IMR-90 (cell line): Measurements from ENCODE around the gene TNFRSF9. TPM values are rescaled to one million over a fixed set of nuclear protein-coding genes. Genes with fewer than 3 reads are reported as not detected.
"Not testable (repeated sequence)": the region's sequence is repeated elsewhere in the genome, so short reads cannot be mapped to it uniquely, and the experiment has no call there.

Experiments
- ATAC-seq: fragments of 200-7000 bp; cut with Tn5 transposase; 2 replicates; pipeline ENCODE4 v1.9.1; 2020; ENCODE audit warnings: low read depth, mild to moderate bottlenecking, moderate library complexity
- BruUV-seq: library from RNA; stranded (reverse); fragments of 400-500 nt; replicated peaks from 2 replicates; lab custom pipeline; 2021; lab: Mats Ljungman, UMichigan
- CTCF ChIA-PET: fragments of 300-600 bp; formaldehyde crosslinking; extraction: SDS; loops from one replicate; lab custom pipeline; 2021; ENCODE audit warnings: antibody characterized with exemption; lab: Yijun Ruan, JAX
- POLR2A ChIA-PET: fragments of 300-600 bp; sonication (Branson Sonifier 250); formaldehyde crosslinking; loops from one replicate; lab custom pipeline; 2022; ENCODE audit warnings: antibody characterized with exemption; ENCODE audit not compliant: unreplicated experiment; lab: Charles Lee
- DNase-seq: peaks from one replicate; pipeline ENCODE4 v3.0.0; 2013
- H2AFZ ChIP-seq: replicated peaks from 2 replicates; pipeline ENCODE3; 2013; ENCODE audit warnings: low read length, mild to moderate bottlenecking; ENCODE audit not compliant: poor library complexity
- H2AK5ac ChIP-seq: 2 replicates; pipeline ENCODE4 v1.6.1; 2013; ENCODE audit warnings: low read depth, low read length, inconsistent platforms
- H2AK9ac ChIP-seq: replicated peaks from 2 replicates; pipeline ENCODE3; 2013; ENCODE audit warnings: mild to moderate bottlenecking, low read depth, low read length, moderate library complexity; ENCODE audit not compliant: poor library complexity
- H2BK120ac ChIP-seq: 2 replicates; pipeline ENCODE4 v1.6.1; 2013; ENCODE audit warnings: low read depth, low read length, inconsistent platforms
- H2BK15ac ChIP-seq: 3 replicates; pipeline ENCODE4 v1.6.1; 2013; ENCODE audit warnings: low read depth, low read length, inconsistent platforms
- H2BK20ac ChIP-seq: 2 replicates; pipeline ENCODE4 v1.6.1; 2013; ENCODE audit warnings: low read depth, mild to moderate bottlenecking, inconsistent platforms, low read length, moderate library complexity
- H2BK5ac ChIP-seq: 2 replicates; pipeline ENCODE4 v1.6.1; 2013; ENCODE audit warnings: mild to moderate bottlenecking, low read depth, low read length, inconsistent platforms; ENCODE audit not compliant: poor library complexity, severe bottlenecking
- H3K14ac ChIP-seq: replicated peaks from 2 replicates; pipeline ENCODE4 v1.6.1; 2013; ENCODE audit warnings: low read depth, low read length, inconsistent platforms
- H3K18ac ChIP-seq: 2 replicates; pipeline ENCODE4 v1.6.1; 2013; ENCODE audit warnings: low read depth, low read length, control low read depth
- H3K23ac ChIP-seq: 2 replicates; pipeline ENCODE4 v1.6.1; 2013; ENCODE audit warnings: low read depth, low read length, inconsistent platforms
- H3K27ac ChIP-seq: 2 replicates; pipeline ENCODE4 v1.5.1; 2013; ENCODE audit warnings: mild to moderate bottlenecking, control low read depth, low read length; ENCODE audit not compliant: insufficient read depth
- H3K27me3 ChIP-seq: 2 replicates; pipeline ENCODE4 v1.6.1; 2013; ENCODE audit warnings: low read length; ENCODE audit not compliant: control insufficient read depth, insufficient read depth
- H3K36me3 ChIP-seq: 2 replicates; pipeline ENCODE4 v1.6.1; 2013; ENCODE audit warnings: low read length, mixed read lengths; ENCODE audit not compliant: control insufficient read depth, insufficient read depth
- H3K4ac ChIP-seq: 2 replicates; pipeline ENCODE4 v1.6.1; 2013; ENCODE audit warnings: low read depth, low read length, inconsistent platforms
- H3K4me1 ChIP-seq: 2 replicates; pipeline ENCODE4 v1.6.1; 2013; ENCODE audit warnings: low read length, mixed read lengths; ENCODE audit not compliant: control insufficient read depth, insufficient read depth
- H3K4me2 ChIP-seq: 2 replicates; pipeline ENCODE4 v1.6.1; 2013; ENCODE audit warnings: low read depth, mild to moderate bottlenecking, control low read depth, low read length, moderate library complexity
- H3K4me3 ChIP-seq: 2 replicates; pipeline ENCODE4 v1.5.1; 2013; ENCODE audit warnings: low read depth, mild to moderate bottlenecking, control low read depth, low read length, moderate library complexity; ENCODE audit not compliant: insufficient read depth
- H3K56ac ChIP-seq: 2 replicates; pipeline ENCODE4 v1.6.1; 2013; ENCODE audit warnings: low read length, inconsistent platforms; ENCODE audit not compliant: insufficient read depth; ENCODE audit errors: extremely low read depth
- H3K79me1 ChIP-seq, 2 experiments: 2 replicates each; pipeline ENCODE4 v1.6.1; 2013; ENCODE audit warnings: low read length in 2 of 2, inconsistent platforms in 1 of 2, low read depth in 1 of 2
- H3K9ac ChIP-seq: 2 replicates; pipeline ENCODE4 v1.6.1; 2013; ENCODE audit warnings: low read depth, low read length, control low read depth
- H3K9me1 ChIP-seq: 2 replicates; pipeline ENCODE4 v1.6.1; 2013; ENCODE audit warnings: low read length, inconsistent platforms; ENCODE audit not compliant: insufficient read depth
- H3K9me3 ChIP-seq: 2 replicates; pipeline ENCODE4 v1.6.1; 2013; ENCODE audit warnings: low read length; ENCODE audit not compliant: control insufficient read depth, insufficient read depth
- H4K20me1 ChIP-seq: 2 replicates; pipeline ENCODE4 v1.6.1; 2013; ENCODE audit warnings: low read length, inconsistent platforms; ENCODE audit not compliant: insufficient read depth
- H4K5ac ChIP-seq: 2 replicates; pipeline ENCODE4 v1.6.1; 2013; ENCODE audit warnings: mild to moderate bottlenecking, low read depth, low read length, control low read depth
- H4K8ac ChIP-seq, 2 experiments: 2 replicates each; pipeline ENCODE4 v1.6.1; 2013; ENCODE audit warnings: low read depth in 2 of 2, low read length in 2 of 2, control low read depth in 1 of 2, inconsistent platforms in 1 of 2
- H4K91ac ChIP-seq: 2 replicates; pipeline ENCODE4 v1.6.1; 2013; ENCODE audit warnings: low read depth, low read length, inconsistent platforms; ENCODE audit not compliant: insufficient read depth
- WGBS, 2 experiments: methylation state at CpG; one replicate each; pipeline versions ENCODE4 v1.1.5 to v1.1.7; 2013; ENCODE audit warnings: missing lambda C conversion rate in 2 of 2; ENCODE audit not compliant: insufficient read length in 1 of 2; ENCODE audit errors: extremely low coverage in 2 of 2; 5-methylcytosine and 5-hydroxymethylcytosine counted together
- dilution Hi-C: fragments of 300-500 bp; cut with HindIII; formaldehyde crosslinking; loops from one replicate; pipeline ENCODE4 v1.14.3; 2018; ENCODE audit warnings: low sequenced_read_pairs; ENCODE audit not compliant: unreplicated experiment
- in situ Hi-C: fragments of 300-500 bp; cut with MboI; formaldehyde crosslinking; loops from 3 replicates; pipeline ENCODE4 v1.14.3; 2019; ENCODE audit warnings: low sequenced_read_pairs, inconsistent platforms, mixed read lengths
- intact Hi-C: fragments of 100-400 bp; cut with micrococcal nuclease; formaldehyde crosslinking; loops from 2 replicates; pipeline ENCODE4 v1.10.0; 2022
- polyA plus RNA-seq, 3 experiments: library from polyadenylated mRNA; depleted of rRNA; stranded (reverse); fragments of >200 nt; gene quantifications; 2 replicates each; pipeline ENCODE4 v1.2.3, GENCODE V29; 2012; ENCODE audit warnings: low replicate concordance in 1 of 3
- total RNA-seq: library from RNA; depleted of rRNA; stranded (reverse); fragments of >200 nt; gene quantifications from 2 replicates; pipeline ENCODE4 v1.2.3, GENCODE V29; 2012

The TNFRSF9 gene
- total and polyA plus RNA-seq, 2 of the 4 experiments (the other 2 are of a cell fraction): 0.43 to 0.72 TPM

GRCh38 chr1:7963841-7964240 lies 23.2 kb upstream of the TNFRSF9 start:
- H3K14ac ChIP-seq, H2AFZ ChIP-seq, H2BK5ac ChIP-seq, H3K4me2 ChIP-seq, H3K27me3 ChIP-seq, in situ Hi-C loops, H3K4me3 ChIP-seq, H2AK5ac ChIP-seq, POLR2A ChIA-PET, H3K9ac ChIP-seq, H3K4ac ChIP-seq, ATAC-seq, H2BK120ac ChIP-seq, dilution Hi-C loops, H3K23ac ChIP-seq, H3K9me1 ChIP-seq, H2BK15ac ChIP-seq, H3K9me3 ChIP-seq, H2AK9ac ChIP-seq, H3K18ac ChIP-seq, H4K91ac ChIP-seq, intact Hi-C loops, H3K27ac ChIP-seq, H4K5ac ChIP-seq, H2BK20ac ChIP-seq, DNase-seq, CTCF ChIA-PET, H3K4me1 ChIP-seq, H4K8ac ChIP-seq, H3K56ac ChIP-seq, BruUV-seq: not testable (repeated sequence)
- no CpG with 5 or more reads among the region's 7 CpGs for WGBS, 2 experiments
- Histone ChIP-seq H3K36me3 (peaks cover 25% of the 10 kb centered on the region), H3K79me1 (peaks cover 34 to 64% of the 10 kb centered on the region in 2 experiments), H4K20me1 (peaks cover 23% of the 10 kb centered on the region)

- H3K36me3 ChIP-seq: peaks cover 23% of the 10 kb centered on the region
- H3K14ac ChIP-seq, in situ Hi-C loops, H2BK20ac ChIP-seq, H4K91ac ChIP-seq, H3K9ac ChIP-seq, H3K4me2 ChIP-seq, POLR2A ChIA-PET, H2AK9ac ChIP-seq, ATAC-seq, H3K23ac ChIP-seq, H3K56ac ChIP-seq, H3K9me1 ChIP-seq, H2AK5ac ChIP-seq, dilution Hi-C loops, H4K5ac ChIP-seq, H3K27ac ChIP-seq, H3K4me3 ChIP-seq, H3K4me1 ChIP-seq, H3K4ac ChIP-seq, H3K18ac ChIP-seq, H2BK15ac ChIP-seq, H2BK120ac ChIP-seq, intact Hi-C loops, H2AFZ ChIP-seq, H3K27me3 ChIP-seq, DNase-seq, BruUV-seq, H4K8ac ChIP-seq, H2BK5ac ChIP-seq, H3K9me3 ChIP-seq: not testable (repeated sequence)
- H4K20me1 ChIP-seq: peaks cover 18% of the 10 kb centered on the region
- WGBS, 2 experiments: no CpG with 5 or more reads among the region's 12 CpGs
- CTCF ChIA-PET: interaction anchor here (0.6 to 0.8 kb wide), 2 partner anchors 12 to 176 kb away, joined by 3 read pairs; no protein-coding TSS in a partner anchor
- peaks cover 30 to 59% of the 10 kb centered on the region in 2 experiments for H3K79me1 ChIP-seq
Observed at GRCh38 chr1:7963378-7963730, 22.7 kb upstream of the TNFRSF9 start.
